ENCODE results near the gene PDE9A.

DNA sequence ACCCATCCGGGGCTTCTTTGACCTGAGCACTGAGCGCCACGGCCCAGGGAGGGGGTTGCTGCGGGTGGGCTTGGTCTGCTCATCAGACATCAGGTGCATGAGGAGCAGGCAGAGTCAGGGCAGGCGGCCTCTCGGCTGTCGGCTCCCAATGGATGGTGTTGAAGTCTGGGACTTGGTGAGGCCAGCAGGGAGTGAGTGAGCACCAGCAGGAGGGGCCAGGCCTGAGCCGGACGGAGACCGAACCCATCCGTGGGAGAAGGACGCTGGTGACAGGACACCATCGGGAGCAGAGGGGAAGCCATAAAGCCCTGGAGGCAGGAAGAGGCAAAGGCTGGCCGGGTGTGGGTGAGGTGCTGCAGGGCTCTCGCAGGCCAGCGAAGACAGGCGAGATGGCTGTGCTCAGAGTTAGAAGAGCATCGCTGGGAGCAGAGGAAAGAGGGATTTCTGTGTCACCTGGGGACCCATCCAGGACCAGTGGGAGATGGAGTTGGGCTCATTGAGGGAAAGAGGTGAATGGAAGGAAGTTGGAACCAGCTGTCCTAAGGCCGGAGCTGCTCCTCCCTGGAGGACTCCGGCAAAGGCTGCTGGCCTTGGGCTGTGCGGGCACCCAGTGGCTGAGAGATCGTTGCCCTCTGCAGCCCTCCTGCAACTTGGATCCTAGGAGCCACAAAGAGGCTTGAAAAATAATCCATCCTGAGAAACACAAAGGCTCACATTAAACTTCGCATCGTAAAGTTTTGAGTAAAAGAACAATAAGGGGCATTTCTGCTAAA, 49.9 kb downstream of the PDE9A start:
- TF ChIP-seq SIN3A (IDR thresholded peaks at IDR 0.05; ENCODE audit: borderline replicate concordance, insufficient read depth, low read length), result no peak
- no peak for TF ChIP-seq POLR2AphosphoS5 (IDR thresholded peaks at IDR 0.05; ENCODE audit: low read depth, low read length)
- TF ChIP-seq, protein P1, sequence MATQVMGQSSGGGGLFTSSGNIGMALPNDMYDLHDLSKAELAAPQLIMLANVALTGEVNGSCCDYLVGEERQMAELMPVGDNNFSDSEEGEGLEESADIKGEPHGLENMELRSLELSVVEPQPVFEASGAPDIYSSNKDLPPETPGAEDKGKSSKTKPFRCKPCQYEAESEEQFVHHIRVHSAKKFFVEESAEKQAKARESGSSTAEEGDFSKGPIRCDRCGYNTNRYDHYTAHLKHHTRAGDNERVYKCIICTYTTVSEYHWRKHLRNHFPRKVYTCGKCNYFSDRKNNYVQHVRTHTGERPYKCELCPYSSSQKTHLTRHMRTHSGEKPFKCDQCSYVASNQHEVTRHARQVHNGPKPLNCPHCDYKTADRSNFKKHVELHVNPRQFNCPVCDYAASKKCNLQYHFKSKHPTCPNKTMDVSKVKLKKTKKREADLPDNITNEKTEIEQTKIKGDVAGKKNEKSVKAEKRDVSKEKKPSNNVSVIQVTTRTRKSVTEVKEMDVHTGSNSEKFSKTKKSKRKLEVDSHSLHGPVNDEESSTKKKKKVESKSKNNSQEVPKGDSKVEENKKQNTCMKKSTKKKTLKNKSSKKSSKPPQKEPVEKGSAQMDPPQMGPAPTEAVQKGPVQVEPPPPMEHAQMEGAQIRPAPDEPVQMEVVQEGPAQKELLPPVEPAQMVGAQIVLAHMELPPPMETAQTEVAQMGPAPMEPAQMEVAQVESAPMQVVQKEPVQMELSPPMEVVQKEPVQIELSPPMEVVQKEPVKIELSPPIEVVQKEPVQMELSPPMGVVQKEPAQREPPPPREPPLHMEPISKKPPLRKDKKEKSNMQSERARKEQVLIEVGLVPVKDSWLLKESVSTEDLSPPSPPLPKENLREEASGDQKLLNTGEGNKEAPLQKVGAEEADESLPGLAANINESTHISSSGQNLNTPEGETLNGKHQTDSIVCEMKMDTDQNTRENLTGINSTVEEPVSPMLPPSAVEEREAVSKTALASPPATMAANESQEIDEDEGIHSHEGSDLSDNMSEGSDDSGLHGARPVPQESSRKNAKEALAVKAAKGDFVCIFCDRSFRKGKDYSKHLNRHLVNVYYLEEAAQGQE (IDR thresholded peaks at IDR 0.05; ENCODE audit: insufficient read depth in 1 of 2, low read depth in 2 of 2, low read length in 2 of 2), result no peak
- TF ChIP-seq TAF1 (IDR thresholded peaks at IDR 0.05; ENCODE audit: borderline replicate concordance, insufficient read depth, low read length), result no peak
- no peak for TF ChIP-seq FOXP2 (optimal IDR thresholded peaks at IDR 0.05; ENCODE audit: borderline replicate concordance, extremely low read depth, extremely low read length, insufficient read depth)
